Activated T-cell treated with anti-CD3 and anti-CD28 coated beads, Interleukin-2, amount 50 U/mL, for 72 hours (primary cell): ENCODE measurements around the gene ZNF133. TPM values are rescaled to one million over a fixed set of nuclear protein-coding genes. Genes with fewer than 3 reads are reported as not detected.
"Not testable (repeated sequence)": the region's sequence is repeated elsewhere in the genome, so short reads cannot be mapped to it uniquely, and the experiment has no call there.

ENCODE experiments used
- ATAC-seq, 2 donors: fragments of 150-1000 bp; cut with Tn5 transposase; replicated peaks in 1 of 2; 2 replicates each; pipeline ENCODE4 v1.10.0; 2021; ENCODE audit warnings: moderate library complexity in 2 of 2, mild to moderate bottlenecking in 1 of 2
- DNase-seq, 2 donors: peaks; one replicate each; pipeline ENCODE4 v3.0.0; 2021 to 2022; ENCODE audit warnings: mixed read lengths in 1 of 2
- H3K27ac Mint-ChIP-seq: one replicate; pipeline ENCODE4 v1.8.0; 2022; ENCODE audit warnings: mild to moderate bottlenecking, moderate library complexity, mixed read lengths
- H3K27me3 Mint-ChIP-seq: one replicate; pipeline ENCODE4 v1.8.0; 2022; ENCODE audit warnings: low read depth, mixed read lengths
- H3K36me3 Mint-ChIP-seq, 2 donors: one replicate each; pipeline ENCODE4 v1.8.0; 2022; ENCODE audit warnings: mixed read lengths in 2 of 2, mild to moderate bottlenecking in 1 of 2; ENCODE audit not compliant: insufficient read depth in 2 of 2
- H3K4me1 Mint-ChIP-seq: one replicate; pipeline ENCODE4 v1.8.0; 2022; ENCODE audit warnings: low read depth, mixed read lengths
- H3K4me3 Mint-ChIP-seq, 2 donors: one replicate each; pipeline ENCODE4 v1.8.0; 2022; ENCODE audit warnings: mild to moderate bottlenecking in 2 of 2, mixed read lengths in 2 of 2, moderate library complexity in 2 of 2
- H3K9me3 Mint-ChIP-seq, 2 donors: one replicate each; pipeline ENCODE4 v1.8.0; 2022; ENCODE audit warnings: mixed read lengths in 2 of 2
- total RNA-seq, 2 donors: library from RNA; stranded (reverse); gene quantifications; one replicate each; pipeline ENCODE4 v1.2.3, GENCODE V29; 2022

Gene ZNF133
- total RNA-seq, 2 donors from 2014 or later, result 10.9 to 12.5 TPM

GRCh38 chr20:18331694-18332093 lies 43.4 kb downstream of the ZNF133 start:
- Mint-ChIP-seq H3K36me3 (peaks cover 11% of the 10 kb centered on the region in 2 donors), H3K27me3 (no peaks in the 10 kb centered on the region), H3K4me3 (no peak overlapping the region), H3K27ac (no peak overlapping the region), H3K9me3 (peaks cover 16 to 18% of the 10 kb centered on the region in 2 donors), H3K4me1 (no peaks in the 10 kb centered on the region)
- DNase-seq (no peak), ATAC-seq (no peak)

GRCh38 chr20:18349749-18350148 lies 61.4 kb downstream of the ZNF133 start:
- not testable (repeated sequence) for H3K36me3 Mint-ChIP-seq, H3K4me1 Mint-ChIP-seq, H3K27me3 Mint-ChIP-seq, ATAC-seq, H3K27ac Mint-ChIP-seq, H3K9me3 Mint-ChIP-seq, DNase-seq, H3K4me3 Mint-ChIP-seq

- no peak overlapping the region for H3K27ac Mint-ChIP-seq
- no peak overlapping the region for H3K4me3 Mint-ChIP-seq
- H3K9me3 Mint-ChIP-seq, result peaks cover 0 to 3% of the 10 kb centered on the region in 2 donors
- no peaks in the 10 kb centered on the region for H3K27me3 Mint-ChIP-seq
- no peak for DNase-seq
- no peaks in the 10 kb centered on the region for H3K36me3 Mint-ChIP-seq
- no peaks in the 10 kb centered on the region for H3K4me1 Mint-ChIP-seq
- no peak for ATAC-seq
These were observed 71.5 kb downstream of the ZNF133 start for GRCh38 chr20:18359854-18360253.

- Mint-ChIP-seq H3K9me3 (no peaks in the 10 kb centered on the region), H3K4me3 (no peak overlapping the region), H3K27ac (no peak overlapping the region), H3K4me1 (no peaks in the 10 kb centered on the region), H3K27me3 (no peaks in the 10 kb centered on the region), H3K36me3 (no peaks in the 10 kb centered on the region)
- ATAC-seq (no peak), DNase-seq (no peak)
These were observed 72.3 kb downstream of the ZNF133 start for GRCh38 chr20:18360635-18361034.

- Mint-ChIP-seq H3K4me1 (no peaks in the 10 kb centered on the region), H3K9me3 (no peaks in the 10 kb centered on the region), H3K4me3 (no peak overlapping the region)
These were observed 73.4 kb downstream of the ZNF133 start for GRCh38 chr20:18361678-18362077.

GRCh38 chr20:18362916-18363315 lies 74.6 kb downstream of the ZNF133 start:
- H3K4me3 Mint-ChIP-seq, result no peak overlapping the region
- ATAC-seq (no peak), DNase-seq (no peak)
- no peak overlapping the region for H3K27ac Mint-ChIP-seq
- H3K36me3 Mint-ChIP-seq, result no peaks in the 10 kb centered on the region
- no peaks in the 10 kb centered on the region for H3K4me1 Mint-ChIP-seq
- no peaks in the 10 kb centered on the region for H3K27me3 Mint-ChIP-seq
- no peaks in the 10 kb centered on the region for H3K9me3 Mint-ChIP-seq

More at GRCh38 chr20:18361678-18362077, 73.4 kb downstream of the ZNF133 start:
- ATAC-seq, result no peak
- DNase-seq, result no peak
- H3K27me3 Mint-ChIP-seq, result no peaks in the 10 kb centered on the region
- no peaks in the 10 kb centered on the region for H3K36me3 Mint-ChIP-seq
- H3K27ac Mint-ChIP-seq, result no peak overlapping the region

- no peaks in the 10 kb centered on the region for H3K4me1 Mint-ChIP-seq
These were observed 75.4 kb downstream of the ZNF133 start for GRCh38 chr20:18363708-18364107.

GRCh38 chr20:18364768-18365167 lies 76.4 kb downstream of the ZNF133 start:
- H3K4me1 Mint-ChIP-seq, result no peaks in the 10 kb centered on the region
- H3K4me3 Mint-ChIP-seq, result no peak overlapping the region
- no peak overlapping the region for H3K27ac Mint-ChIP-seq
- ATAC-seq (no peak), DNase-seq (no peak)
- H3K27me3 Mint-ChIP-seq, result peaks cover 13% of the 10 kb centered on the region
- no peaks in the 10 kb centered on the region for H3K36me3 Mint-ChIP-seq
- no peaks in the 10 kb centered on the region for H3K9me3 Mint-ChIP-seq

More at GRCh38 chr20:18363708-18364107, 75.4 kb downstream of the ZNF133 start:
- H3K4me3 Mint-ChIP-seq, result no peak overlapping the region
- no peaks in the 10 kb centered on the region for H3K36me3 Mint-ChIP-seq
- H3K9me3 Mint-ChIP-seq, result no peaks in the 10 kb centered on the region
- ATAC-seq (no peak), DNase-seq (no peak)
- peaks cover 2% of the 10 kb centered on the region for H3K27me3 Mint-ChIP-seq
- no peak overlapping the region for H3K27ac Mint-ChIP-seq

Other genes with a start within 250 kb of the ZNF133 start
- under 1 TPM; 0.25 to 0.41 TPM for gene OVOL2, start 230.6 kb upstream of the ZNF133 start, total RNA-seq
- 10 to 100 TPM; 12.4 to 16.2 TPM for gene KAT14, start 150.7 kb upstream of the ZNF133 start, total RNA-seq
- 10 to 100 TPM in 1 of 2 donors, 1 to 10 TPM in 1; 9.7 to 10.2 TPM for gene PET117, start 150.7 kb upstream of the ZNF133 start, total RNA-seq
- 1 to 10 TPM; 3.0 to 3.1 TPM for gene DZANK1, start 178.5 kb downstream of the ZNF133 start, total RNA-seq
- 10 to 100 TPM; 12.5 to 13.4 TPM for gene POLR3F, start 178.9 kb downstream of the ZNF133 start, total RNA-seq
- gene RBBP9, start 208.7 kb downstream of the ZNF133 start, total RNA-seq, result 10 to 100 TPM; 27.2 to 30.6 TPM
- 100 to 1,000 TPM; 129 to 158 TPM for gene SEC23B, start 219.4 kb downstream of the ZNF133 start, total RNA-seq